T1000 (cell line): ENCODE data around the gene S100Z.
A peak's percentile ranks its signal among the peaks of the same experiment; 100 is the strongest.
"Not testable (repeated sequence)": the region's sequence is repeated elsewhere in the genome, so short reads cannot be mapped to it uniquely, and the experiment has no call there.

ENCODE experiments used
- DNase-seq: peaks from one replicate; lab custom pipeline; 2025; ENCODE audit warnings: mixed read lengths; lab: John Stamatoyannopoulos, UW

The S100Z gene

GRCh38 chr5:76826416-76826815, 23.4 kb upstream of the S100Z start:
- DNase-seq: not testable (repeated sequence)

- peak; percentile 17 for DNase-seq
Observed at GRCh38 chr5:76831110-76831452, 18.7 kb upstream of the S100Z start.

GRCh38 chr5:76836181-76836580, 13.6 kb upstream of the S100Z start:
- DNase-seq: no peak

- no peak for DNase-seq
Observed at GRCh38 chr5:76836585-76836984, 13.2 kb upstream of the S100Z start.

- DNase-seq: peak; percentile 26
Observed at GRCh38 chr5:76838481-76839261, 11.1 kb upstream of the S100Z start.

- DNase-seq: no peak
Observed at GRCh38 chr5:76841361-76841760, 8.5 kb upstream of the S100Z start.

DNA sequence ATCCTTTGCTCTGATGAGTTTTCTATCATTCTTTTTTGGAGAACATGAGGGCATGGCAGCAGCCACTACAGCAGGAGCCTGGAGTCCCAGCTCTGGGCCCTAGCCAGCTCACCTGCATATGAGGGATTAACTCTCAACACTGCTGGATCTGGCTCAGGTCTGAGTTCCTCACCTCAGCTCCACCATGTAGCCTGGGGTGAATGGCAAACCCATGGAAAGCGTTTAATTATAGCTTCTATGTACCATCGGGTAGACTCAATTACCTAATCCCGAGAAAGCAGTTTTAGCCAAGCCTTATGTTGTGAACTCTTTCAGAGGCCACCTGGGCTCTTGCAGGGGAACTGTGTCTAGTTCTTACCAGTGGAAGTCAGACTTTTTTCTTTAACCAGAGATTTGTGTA, 3.9 kb upstream of the S100Z start:
- DNase-seq: no peak

GRCh38 chr5:76850543-76851145, 830 bp downstream of the S100Z start:
- DNase-seq: no peak

DNA sequence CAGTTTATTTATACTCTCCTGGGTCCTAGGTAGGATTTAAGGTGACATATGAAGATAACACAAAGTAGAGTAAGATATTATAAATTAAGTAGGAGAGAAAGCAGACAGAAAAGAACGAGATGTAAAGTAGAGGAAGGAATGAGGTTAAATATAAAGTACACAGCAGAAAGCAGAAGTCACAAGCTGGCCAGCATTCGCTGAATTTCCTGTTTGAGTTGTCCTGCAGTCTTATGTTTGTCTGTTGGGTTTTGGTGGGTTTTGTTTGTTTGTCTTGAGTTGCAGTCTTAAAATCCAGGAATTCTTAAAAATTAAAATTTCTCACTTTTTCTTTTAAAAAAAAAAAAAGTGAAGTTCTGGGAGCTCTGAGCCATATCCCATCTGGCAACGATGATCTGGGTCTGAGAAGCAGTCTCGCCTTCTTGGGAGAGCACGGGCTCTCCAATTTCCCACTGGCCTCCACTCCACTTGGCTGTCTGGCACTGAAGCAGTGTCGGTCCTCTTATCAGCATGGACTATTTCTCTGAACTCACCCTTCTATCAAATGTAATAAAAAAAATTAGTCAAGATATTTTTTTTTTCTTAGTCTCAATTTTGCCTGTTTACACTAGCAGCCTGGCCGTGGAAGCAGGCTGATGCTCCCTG, 2.0 kb downstream of the S100Z start:
- no peak for DNase-seq

- DNase-seq: no peak
Observed at GRCh38 chr5:76852772-76853171, 3.0 kb downstream of the S100Z start.

GRCh38 chr5:76853741-76854140, 3.9 kb downstream of the S100Z start:
- not testable (repeated sequence) for DNase-seq

DNA sequence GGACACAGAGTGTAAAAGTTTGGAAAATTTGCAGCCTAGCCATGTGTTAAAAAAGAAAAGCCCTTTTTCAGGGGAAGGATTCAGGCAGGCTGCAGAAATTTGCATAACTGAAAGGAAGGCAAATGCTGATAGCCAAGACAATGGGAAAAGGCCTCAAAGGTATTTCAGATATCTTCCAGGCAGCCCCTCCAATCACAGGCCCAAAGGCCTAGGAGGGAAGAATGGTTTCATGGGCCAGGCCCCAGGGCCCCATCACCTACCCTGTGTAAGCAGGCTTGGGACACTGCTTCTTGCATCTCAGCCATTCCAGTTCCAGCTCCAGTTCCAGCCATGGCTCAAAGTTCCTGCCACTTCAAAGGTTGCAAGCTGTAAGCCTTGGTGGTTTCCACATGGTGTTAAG, 4.8 kb downstream of the S100Z start:
- no peak for DNase-seq

GRCh38 chr5:76855501-76855900, 5.7 kb downstream of the S100Z start:
- DNase-seq: not testable (repeated sequence)

- DNase-seq: no peak
Observed at GRCh38 chr5:76855961-76856360, 6.1 kb downstream of the S100Z start.

GRCh38 chr5:76856800-76857199, 7.0 kb downstream of the S100Z start:
- not testable (repeated sequence) for DNase-seq

- no peak for DNase-seq
Observed at GRCh38 chr5:76859591-76860247, 9.9 kb downstream of the S100Z start.

GRCh38 chr5:76861612-76862011, 11.8 kb downstream of the S100Z start:
- DNase-seq: no peak

GRCh38 chr5:76863001-76863400, 13.2 kb downstream of the S100Z start:
- DNase-seq: no peak

DNA sequence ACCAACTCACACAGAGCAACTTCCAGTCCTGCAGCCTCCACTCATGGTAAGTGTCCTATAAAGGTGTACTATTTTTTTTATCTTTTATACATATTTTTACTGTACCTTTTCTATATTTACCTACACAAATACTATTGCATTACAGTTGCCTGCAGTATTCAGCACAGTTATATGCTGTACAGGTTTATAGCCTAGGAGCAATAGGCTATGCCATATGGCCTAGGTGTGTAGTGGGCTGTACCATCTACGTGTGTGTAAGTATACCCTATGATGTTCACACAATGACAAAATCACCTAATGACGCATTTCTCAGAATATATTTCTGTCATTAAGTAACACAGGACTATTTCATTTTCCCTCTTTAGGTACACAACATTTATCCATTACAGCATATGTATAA, 16.7 kb downstream of the S100Z start:
- no peak for DNase-seq

DNA sequence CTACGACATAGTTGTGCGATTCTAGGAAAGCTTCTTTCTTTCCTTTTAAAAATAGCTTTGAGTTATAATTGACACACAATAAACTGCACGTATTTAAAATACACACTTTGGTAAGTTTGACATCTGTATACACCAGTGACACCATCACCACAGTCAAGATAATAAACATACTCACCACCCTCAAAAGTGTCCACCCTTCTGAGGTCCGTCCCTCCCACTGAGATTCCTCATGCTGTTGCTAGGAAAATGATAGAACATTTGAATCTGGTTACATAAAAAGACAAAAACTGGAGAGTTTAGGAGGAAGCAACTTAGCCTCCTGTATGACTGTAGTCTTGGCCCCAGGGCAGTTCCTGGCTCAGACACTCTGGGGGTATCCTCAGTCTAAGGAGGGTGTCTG, 17.2 kb downstream of the S100Z start:
- no peak for DNase-seq

GRCh38 chr5:76867827-76868693, 18.2 kb downstream of the S100Z start:
- peak; percentile 37 for DNase-seq

DNA sequence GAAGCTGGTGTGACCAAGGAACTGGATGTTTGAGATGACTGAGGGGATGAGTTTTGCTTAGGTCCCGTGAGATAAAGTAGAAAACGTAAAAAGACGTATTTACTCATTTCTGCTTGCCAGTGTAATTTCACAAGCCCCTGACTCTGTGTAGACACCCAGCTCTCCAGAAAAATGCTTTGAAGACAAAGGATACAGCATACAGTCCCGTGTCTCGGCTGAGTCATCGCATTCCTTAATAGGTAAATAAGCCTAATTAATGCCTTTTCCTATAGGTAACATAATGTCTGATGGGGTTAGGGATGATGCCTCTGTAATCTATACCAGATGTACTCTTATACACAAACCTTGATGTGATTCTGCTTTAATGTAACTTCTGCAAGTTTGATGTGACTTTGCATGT, 20.2 kb downstream of the S100Z start:
- DNase-seq: no peak
